NCI-H2107 treated with DMSO at 0.1 percent for 48 hours (cell line): Measurements from ENCODE around the gene MAP3K9.

ENCODE experiments used
- DNase-seq: peaks from one replicate; lab custom pipeline; 2025; ENCODE audit not compliant: unreplicated experiment; lab: John Stamatoyannopoulos, UW

Gene MAP3K9

GRCh38 chr14:70789361-70789760, 20.0 kb downstream of the MAP3K9 start:
- no peak for DNase-seq

- no peak for DNase-seq
These were observed 20.4 kb downstream of the MAP3K9 start for GRCh38 chr14:70788898-70789297.

GRCh38 chr14:70785556-70785955, 23.8 kb downstream of the MAP3K9 start:
- DNase-seq = no peak

GRCh38 chr14:70784886-70785285, 24.4 kb downstream of the MAP3K9 start:
- no peak for DNase-seq

GRCh38 chr14:70782361-70782760, 27.0 kb downstream of the MAP3K9 start:
- DNase-seq = no peak

- DNase-seq = peak; percentile 33
These were observed 28.8 kb downstream of the MAP3K9 start for GRCh38 chr14:70780396-70781075.

- no peak for DNase-seq
These were observed 29.6 kb downstream of the MAP3K9 start for GRCh38 chr14:70779667-70780066.

GRCh38 chr14:70776197-70776596, 33.1 kb downstream of the MAP3K9 start:
- DNase-seq = no peak

- no peak for DNase-seq
These were observed 36.0 kb downstream of the MAP3K9 start for GRCh38 chr14:70773182-70773862.

- DNase-seq = no peak
These were observed 37.5 kb downstream of the MAP3K9 start for GRCh38 chr14:70771781-70772212.

GRCh38 chr14:70770490-70770889, 38.8 kb downstream of the MAP3K9 start:
- DNase-seq = no peak

GRCh38 chr14:70759398-70759797, 49.9 kb downstream of the MAP3K9 start:
- DNase-seq = no peak

GRCh38 chr14:70755655-70756054, 53.7 kb downstream of the MAP3K9 start:
- DNase-seq = no peak

GRCh38 chr14:70754991-70755390, 54.3 kb downstream of the MAP3K9 start:
- DNase-seq = no peak

- no peak for DNase-seq
These were observed 55.8 kb downstream of the MAP3K9 start for GRCh38 chr14:70753518-70753953.

GRCh38 chr14:70748422-70748821, 60.9 kb downstream of the MAP3K9 start:
- DNase-seq = no peak

- no peak for DNase-seq
These were observed 64.7 kb downstream of the MAP3K9 start for GRCh38 chr14:70744641-70745040.

GRCh38 chr14:70742316-70742715, 67.0 kb downstream of the MAP3K9 start:
- DNase-seq = no peak

- no peak for DNase-seq
These were observed 67.8 kb downstream of the MAP3K9 start for GRCh38 chr14:70741482-70741881.

- peak; percentile 87 for DNase-seq
These were observed 74.3 kb downstream of the MAP3K9 start for GRCh38 chr14:70735043-70735442.

- no peak for DNase-seq
These were observed 77.7 kb downstream of the MAP3K9 start for GRCh38 chr14:70731447-70732239.

GRCh38 chr14:70730393-70730792, 78.9 kb downstream of the MAP3K9 start:
- DNase-seq = no peak
